Large intestine (tissue), 3 donors: Measurements from ENCODE around the gene C20orf202. TPM values are rescaled to one million over a fixed set of nuclear protein-coding genes. Genes with fewer than 3 reads are reported as not detected.

Source experiments
- DNase-seq, 2 donors: peaks; one replicate each; pipeline versions ENCODE4 v3.0.0 to v3.0.0-alpha.2; 2013
- H3K27ac ChIP-seq: one replicate; pipeline ENCODE4 v1.5.1; 2013; ENCODE audit warnings: low read length
- H3K27me3 ChIP-seq: 2 replicates; pipeline ENCODE4 v1.6.1; 2013; ENCODE audit warnings: low read length; ENCODE audit not compliant: control insufficient read depth, insufficient read depth
- H3K36me3 ChIP-seq: 2 replicates; pipeline ENCODE4 v1.6.1; 2013; ENCODE audit warnings: low read length; ENCODE audit not compliant: control insufficient read depth, insufficient read depth
- H3K4me1 ChIP-seq: one replicate; pipeline ENCODE4 v1.6.1; 2013; ENCODE audit warnings: low read length; ENCODE audit not compliant: control insufficient read depth, insufficient read depth
- H3K4me3 ChIP-seq: one replicate; pipeline ENCODE4 v1.5.1; 2013; ENCODE audit warnings: low read length
- H3K9me3 ChIP-seq: one replicate; pipeline ENCODE4 v1.6.1; 2013; ENCODE audit warnings: mild to moderate bottlenecking, low read depth, low read length, moderate library complexity; ENCODE audit not compliant: control insufficient read depth
- WGBS: methylation state at CpG from one replicate; pipeline ENCODE4 v1.1.5; 2013; ENCODE audit warnings: low lambda C conversion rate; ENCODE audit not compliant: insufficient coverage; 5-methylcytosine and 5-hydroxymethylcytosine counted together
- polyA plus RNA-seq: library from polyadenylated mRNA; unstranded; fragments of 120-200 nt; gene quantifications from one replicate; pipeline ENCODE4 v1.2.1, GENCODE V29; 2013

The C20orf202 gene
- polyA plus RNA-seq, 1 donor: 4.7 TPM

GRCh38 chr20:1183153-1183552 is 20.1 kb upstream of the C20orf202 start:
- no peak for DNase-seq
- peaks cover 14% of the 10 kb centered on the region for H3K27me3 ChIP-seq
- H3K4me1 ChIP-seq: peaks cover 30% of the 10 kb centered on the region
- WGBS: no CpG with 5 or more reads among the region's 6 CpGs
- H3K36me3 ChIP-seq: peaks cover 6% of the 10 kb centered on the region
- no peak overlapping the region for H3K4me3 ChIP-seq
- H3K9me3 ChIP-seq: peaks cover under 1% of the 10 kb centered on the region
- no peak overlapping the region for H3K27ac ChIP-seq

- H3K9me3 ChIP-seq: peaks cover 5% of the 10 kb centered on the region
- H3K36me3 ChIP-seq: peaks cover 6% of the 10 kb centered on the region
- H3K4me1 ChIP-seq: peaks cover 34% of the 10 kb centered on the region
- no peak for DNase-seq
- H3K27ac ChIP-seq: no peak overlapping the region
- no CpG with 5 or more reads among the region's 13 CpGs for WGBS
- peak overlapping the region; percentile 47 for H3K4me3 ChIP-seq
- peaks cover 14% of the 10 kb centered on the region for H3K27me3 ChIP-seq
These were observed 19.0 kb upstream of the C20orf202 start for GRCh38 chr20:1184260-1184637.

GRCh38 chr20:1184638-1185315 is 18.5 kb upstream of the C20orf202 start, which contains the start of gene TMEM74B:
TMEM74B (minus strand) TSS chr20:1184981; CDS start chr20:1183801, 1,180 bp downstream.
- Histone ChIP-seq H3K9me3 (peaks cover 5% of the 10 kb centered on the region), H3K4me1 (peaks cover 34% of the 10 kb centered on the region), H3K4me3 (peak within 1 kb of the TSS; percentile 52), H3K27ac (peak within 1 kb of the TSS; percentile 53), H3K36me3 (peaks cover 6% of the 10 kb centered on the region), H3K27me3 (peaks cover 14% of the 10 kb centered on the region)
- no CpG with 5 or more reads among the region's 76 CpGs for WGBS
- peak in 1 of 2 donors; percentile 65 for DNase-seq

DNA sequence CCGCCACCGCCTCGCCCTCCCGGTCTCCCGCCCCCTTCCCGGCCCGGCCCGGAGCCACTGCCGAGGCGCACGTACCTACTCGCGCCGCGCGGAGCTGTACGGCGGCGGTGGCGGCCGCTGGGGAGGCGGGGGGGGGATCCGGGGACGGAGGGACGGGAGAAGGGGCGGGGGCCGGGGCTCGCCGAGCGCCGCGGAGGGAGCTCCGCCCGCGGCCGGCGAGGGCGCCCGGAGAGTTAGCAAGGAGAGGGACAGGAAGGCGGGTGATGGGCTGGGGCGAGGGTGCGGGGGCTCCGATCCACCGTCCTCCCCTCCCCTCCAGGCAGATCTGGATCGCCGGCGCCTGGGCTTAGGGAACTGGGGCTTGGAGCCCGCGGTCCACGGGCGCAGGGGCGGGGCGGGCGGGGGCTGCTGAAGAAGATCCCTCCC is 17.9 kb upstream of the C20orf202 start:
- H3K36me3 ChIP-seq: peaks cover under 1% of the 10 kb centered on the region
- peaks cover 5% of the 10 kb centered on the region for H3K9me3 ChIP-seq
- peaks cover 34% of the 10 kb centered on the region for H3K4me1 ChIP-seq
- no peak for DNase-seq
- no CpG with 5 or more reads among the region's 54 CpGs for WGBS
- peaks cover 14% of the 10 kb centered on the region for H3K27me3 ChIP-seq
- H3K27ac ChIP-seq: peak overlapping the region; percentile 44
- H3K4me3 ChIP-seq: peak overlapping the region; percentile 52

- H3K4me1 ChIP-seq: peaks cover 34% of the 10 kb centered on the region
- peak; percentile 50 to 71 for DNase-seq
- peak overlapping the region; percentile 53 for H3K27ac ChIP-seq
- H3K4me3 ChIP-seq: peak overlapping the region; percentile 52
- peaks cover 2% of the 10 kb centered on the region for H3K36me3 ChIP-seq
- peaks cover 5% of the 10 kb centered on the region for H3K9me3 ChIP-seq
- peaks cover 14% of the 10 kb centered on the region for H3K27me3 ChIP-seq
- WGBS: no CpG with 5 or more reads among the region's 20 CpGs
These were observed 17.4 kb upstream of the C20orf202 start for GRCh38 chr20:1185790-1186334.

- H3K4me3 ChIP-seq: peak overlapping the region; percentile 52
- H3K9me3 ChIP-seq: peaks cover 5% of the 10 kb centered on the region
- peaks cover 3% of the 10 kb centered on the region for H3K36me3 ChIP-seq
- H3K27ac ChIP-seq: peak overlapping the region; percentile 53
- peak in 1 of 2 donors; percentile 37 for DNase-seq
- H3K27me3 ChIP-seq: peaks cover 14% of the 10 kb centered on the region
- H3K4me1 ChIP-seq: peaks cover 34% of the 10 kb centered on the region
- no CpG with 5 or more reads among the region's 13 CpGs for WGBS
These were observed 16.8 kb upstream of the C20orf202 start for GRCh38 chr20:1186367-1186991.

- Histone ChIP-seq H3K9me3 (peaks cover 5% of the 10 kb centered on the region), H3K27ac (peak overlapping the region; percentile 53), H3K36me3 (peaks cover 3% of the 10 kb centered on the region), H3K27me3 (peaks cover 14% of the 10 kb centered on the region), H3K4me3 (no peak overlapping the region), H3K4me1 (peaks cover 34% of the 10 kb centered on the region)
- DNase-seq: peak; percentile 72 to 92
- WGBS: no CpG with 5 or more reads among the region's 4 CpGs
These were observed 15.6 kb upstream of the C20orf202 start for GRCh38 chr20:1187605-1188171.

DNA sequence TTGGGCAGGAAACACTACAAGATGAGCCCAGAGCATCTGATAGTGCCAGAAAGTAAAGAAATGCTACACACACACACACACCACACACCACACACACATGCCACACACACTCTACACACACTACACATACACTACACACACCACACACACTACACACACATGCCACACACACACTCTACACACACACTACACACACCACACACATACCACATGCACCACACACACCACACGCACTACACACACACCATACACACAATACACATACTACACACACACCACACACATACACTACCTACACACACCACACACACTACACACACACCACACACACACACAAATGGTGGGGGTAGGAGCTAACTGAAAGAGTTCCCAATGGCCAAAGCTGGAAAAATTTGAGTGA is 14.9 kb upstream of the C20orf202 start:
- Histone ChIP-seq H3K9me3 (peaks cover 5% of the 10 kb centered on the region), H3K36me3 (peaks cover 3% of the 10 kb centered on the region), H3K27ac (peak overlapping the region; percentile 53), H3K4me1 (peaks cover 34% of the 10 kb centered on the region), H3K4me3 (no peak overlapping the region), H3K27me3 (peaks cover 14% of the 10 kb centered on the region)
- DNase-seq: no peak
- no CpG with 5 or more reads among the region's 1 CpG for WGBS

- WGBS: 79% methylated on average over 1 of the region's 1 CpG
- DNase-seq: no peak
- Histone ChIP-seq H3K9me3 (peaks cover 5% of the 10 kb centered on the region), H3K4me3 (no peak overlapping the region), H3K4me1 (peaks cover 27% of the 10 kb centered on the region), H3K36me3 (peaks cover 3% of the 10 kb centered on the region), H3K27ac (no peak overlapping the region), H3K27me3 (peaks cover 3% of the 10 kb centered on the region)
These were observed 13.4 kb upstream of the C20orf202 start for GRCh38 chr20:1189827-1190226.

DNA sequence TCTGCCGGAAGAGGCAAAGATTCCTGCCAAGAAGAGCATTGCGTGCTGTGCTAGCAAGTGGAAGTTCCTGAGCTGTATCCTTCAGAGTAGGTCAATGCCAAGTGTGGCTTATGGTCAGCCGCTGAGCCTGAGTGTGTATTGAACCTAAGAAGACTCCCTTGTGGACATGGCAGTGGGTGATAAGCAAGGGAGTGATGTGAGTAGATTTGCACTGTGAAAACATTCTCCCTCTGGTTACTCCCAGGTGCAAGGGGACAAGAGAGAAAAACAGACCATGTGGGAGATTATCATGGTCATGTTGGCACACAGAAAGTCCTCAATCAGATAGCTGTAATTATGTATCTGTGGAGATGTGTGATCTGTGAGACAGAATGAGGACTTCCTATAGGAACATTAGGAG is 12.4 kb upstream of the C20orf202 start:
- Histone ChIP-seq H3K36me3 (peaks cover 3% of the 10 kb centered on the region), H3K27me3 (peaks cover 3% of the 10 kb centered on the region), H3K4me1 (peaks cover 35% of the 10 kb centered on the region), H3K9me3 (peaks cover 5% of the 10 kb centered on the region), H3K27ac (no peak overlapping the region), H3K4me3 (no peak overlapping the region)
- no CpG with 5 or more reads among the region's 3 CpGs for WGBS
- DNase-seq: no peak
